Measurements from ENCODE around the gene RHO.
"Not testable (repeated sequence)": the region's sequence is repeated elsewhere in the genome, so short reads cannot be mapped to it uniquely, and the experiment has no call there.

RHO gene

DNA sequence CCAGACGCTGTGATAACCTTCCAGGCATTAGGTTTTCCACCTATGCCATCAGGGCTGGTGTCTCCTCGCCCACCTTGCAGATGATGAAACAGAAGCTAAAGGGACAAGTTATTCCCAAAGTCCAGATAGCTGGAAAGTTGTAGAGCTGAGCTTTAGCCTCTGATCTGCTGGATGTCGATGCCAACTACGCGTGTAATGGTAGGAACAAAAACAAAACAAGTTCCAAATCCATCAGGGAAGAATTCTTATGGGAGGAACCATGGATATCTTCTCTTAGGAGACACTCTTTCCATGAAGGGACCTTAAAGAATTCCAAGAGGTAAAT, 28.1 kb upstream of the RHO start:
- DNase-seq: no peak

DNA sequence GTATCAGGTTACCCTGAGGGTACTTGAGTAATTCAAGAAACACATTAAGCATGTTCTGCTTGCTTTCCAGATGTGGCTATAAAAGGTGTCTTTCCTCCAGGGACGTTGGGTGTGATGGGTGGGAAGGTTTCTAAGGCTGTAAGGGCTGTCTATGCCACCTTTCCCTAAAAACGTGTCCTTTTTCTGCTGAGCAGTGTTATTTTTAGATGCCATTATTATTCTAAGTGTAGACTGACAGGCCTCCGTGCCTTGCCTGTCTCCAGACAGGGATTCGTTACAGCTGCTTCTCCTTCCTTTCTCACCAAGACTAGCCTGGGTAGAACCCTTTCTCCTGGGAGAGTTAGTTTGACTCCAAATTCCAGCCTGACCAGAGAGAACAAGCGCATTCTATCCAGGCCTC, 26.8 kb upstream of the RHO start:
- no peak for DNase-seq

DNA sequence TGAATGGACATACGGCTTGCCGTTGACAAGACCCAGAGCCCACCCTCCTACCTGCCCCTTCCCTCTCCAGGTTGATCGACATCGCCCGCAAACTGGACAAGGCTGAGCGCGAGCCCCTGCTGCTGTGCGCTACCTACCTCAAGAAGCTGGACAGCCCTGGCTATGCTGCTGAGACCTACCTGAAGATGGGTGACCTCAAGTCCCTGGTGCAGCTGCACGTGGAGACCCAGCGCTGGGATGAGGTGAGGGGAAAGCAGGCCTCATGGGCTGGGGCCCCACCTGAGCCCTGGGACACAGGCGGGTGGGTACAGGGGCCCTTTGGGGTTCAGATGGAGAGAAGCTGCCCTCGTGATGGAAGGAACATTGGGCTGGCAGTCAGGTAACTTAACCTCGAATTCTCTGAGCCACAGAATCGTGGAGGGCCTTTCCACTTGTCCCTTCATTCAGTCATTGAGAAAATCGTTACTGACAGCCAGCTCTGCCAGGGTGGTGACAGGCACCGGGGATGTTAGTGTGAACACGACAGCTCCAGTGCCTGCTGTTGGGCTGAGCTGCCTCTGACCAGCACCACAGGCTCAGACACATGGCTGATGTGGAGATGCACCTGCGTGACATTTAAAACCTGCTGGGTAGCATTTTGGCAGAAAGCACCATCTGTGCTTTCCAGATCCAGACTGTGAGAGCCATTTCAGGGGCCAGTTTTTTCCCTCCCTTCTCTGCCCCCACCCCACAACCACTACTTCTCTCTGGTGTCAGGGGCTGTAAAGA, 25.6 kb upstream of the RHO start:
- no peak for DNase-seq

DNA sequence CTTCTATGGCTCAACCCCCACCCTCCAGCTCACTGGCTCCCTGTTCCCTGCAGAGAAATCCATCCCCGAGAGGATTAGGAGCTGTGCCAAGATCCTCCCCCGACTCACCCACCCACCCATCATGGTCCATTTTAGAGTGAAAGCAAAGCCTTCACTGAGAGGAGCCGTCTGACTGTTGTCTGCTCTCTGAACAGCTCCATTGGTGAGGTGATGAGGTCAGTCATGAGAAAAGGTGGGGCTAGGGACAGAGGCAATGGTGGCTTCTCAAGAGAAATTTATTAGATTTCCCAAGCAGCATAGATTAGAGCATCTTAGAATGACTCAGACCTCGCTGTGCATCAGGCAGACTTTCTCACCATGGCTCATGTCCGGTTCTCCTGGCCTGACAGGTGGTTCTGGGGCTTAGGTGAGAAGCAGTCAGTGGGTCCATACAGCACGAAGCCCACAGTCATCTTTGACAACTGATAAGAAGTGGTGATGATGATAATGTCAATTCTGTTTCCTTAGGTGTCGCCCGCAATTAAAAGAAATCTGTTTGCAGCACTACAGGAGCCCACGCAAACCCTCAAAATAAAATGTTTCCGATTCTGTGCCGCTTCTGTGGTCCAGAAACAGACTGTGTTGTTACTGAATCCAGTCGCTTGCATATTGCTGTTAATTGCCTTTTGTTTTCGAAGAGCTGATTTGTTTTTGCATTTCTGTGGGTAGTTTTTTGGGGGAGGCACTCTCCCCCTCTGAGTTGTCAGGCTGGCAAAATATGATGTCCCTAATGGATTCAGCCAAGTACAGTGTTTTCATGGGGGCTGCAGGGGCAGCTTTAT, 24.8 kb upstream of the RHO start:
- DNase-seq: no peak

DNA sequence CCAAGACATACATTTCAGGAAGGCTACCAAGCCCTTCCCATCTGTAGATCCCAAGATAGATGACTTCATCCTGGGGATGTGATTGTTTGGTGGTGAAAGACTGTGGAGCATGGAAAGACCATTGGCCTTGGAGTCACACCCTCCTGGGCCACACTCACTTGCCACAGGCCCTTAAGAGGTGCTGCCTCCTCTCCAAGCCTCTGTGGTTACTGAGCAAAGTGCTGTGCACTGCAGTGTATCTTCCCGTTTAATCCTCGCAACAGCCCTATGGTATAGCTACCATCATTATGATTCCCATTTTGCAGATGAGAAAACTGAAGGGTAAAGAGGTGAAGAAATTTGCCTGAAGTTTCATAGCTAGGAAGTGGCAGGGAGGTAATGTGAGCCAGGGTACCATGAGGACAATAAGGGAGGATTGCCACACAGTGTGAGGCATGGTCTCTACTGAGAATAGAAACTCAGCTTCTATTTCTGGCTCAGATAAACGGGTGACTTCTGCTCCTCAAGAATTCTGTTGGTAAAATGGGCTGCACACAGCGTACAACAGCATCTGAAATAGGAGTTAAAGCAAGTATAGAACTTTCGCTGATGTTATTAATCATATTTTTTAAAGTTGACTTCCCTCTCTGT, 23.9 kb upstream of the RHO start:
- no peak for DNase-seq

DNA sequence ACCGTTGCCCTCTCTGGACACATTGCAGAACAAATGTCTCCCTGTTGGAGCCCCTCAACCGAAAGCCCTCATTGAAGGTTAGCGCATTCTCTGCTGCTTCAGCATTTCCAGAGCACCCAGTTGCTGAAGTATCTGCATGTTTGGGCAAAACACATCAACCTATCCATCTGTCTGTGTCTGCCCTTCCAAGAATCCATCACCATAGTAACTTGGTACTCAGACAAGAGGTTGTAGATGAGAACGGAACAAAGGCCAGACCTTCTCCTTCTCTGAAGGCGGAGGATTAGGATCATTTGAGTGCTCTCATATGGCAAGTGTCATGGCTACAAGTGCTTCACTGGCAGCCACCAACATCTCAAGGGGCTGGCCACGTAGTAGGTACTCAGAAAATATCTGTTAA, 23.1 kb upstream of the RHO start:
- no peak for DNase-seq

DNA sequence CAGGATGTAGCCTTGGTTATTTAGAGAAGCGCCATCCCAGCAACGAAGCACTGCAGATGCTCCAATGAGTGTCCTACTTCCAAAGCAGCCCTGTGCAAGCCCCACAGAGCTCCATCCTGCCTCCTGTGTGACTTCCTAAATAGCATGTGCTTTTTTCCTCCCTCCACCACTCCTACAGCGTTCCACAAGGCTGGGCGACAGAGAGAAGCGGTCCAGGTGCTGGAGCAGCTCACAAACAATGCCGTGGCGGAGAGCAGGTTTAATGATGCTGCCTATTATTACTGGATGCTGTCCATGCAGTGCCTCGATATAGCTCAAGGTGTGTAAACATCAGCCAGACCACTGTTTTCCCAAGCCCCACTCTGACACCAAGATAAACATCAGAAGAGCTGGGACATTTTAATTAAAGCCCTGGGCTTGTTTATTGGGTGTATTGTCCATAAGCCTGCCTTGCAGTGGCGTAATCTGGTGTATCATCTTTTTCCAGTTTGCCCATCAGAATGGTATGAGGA, 22.2 kb upstream of the RHO start:
- no peak for DNase-seq

DNA sequence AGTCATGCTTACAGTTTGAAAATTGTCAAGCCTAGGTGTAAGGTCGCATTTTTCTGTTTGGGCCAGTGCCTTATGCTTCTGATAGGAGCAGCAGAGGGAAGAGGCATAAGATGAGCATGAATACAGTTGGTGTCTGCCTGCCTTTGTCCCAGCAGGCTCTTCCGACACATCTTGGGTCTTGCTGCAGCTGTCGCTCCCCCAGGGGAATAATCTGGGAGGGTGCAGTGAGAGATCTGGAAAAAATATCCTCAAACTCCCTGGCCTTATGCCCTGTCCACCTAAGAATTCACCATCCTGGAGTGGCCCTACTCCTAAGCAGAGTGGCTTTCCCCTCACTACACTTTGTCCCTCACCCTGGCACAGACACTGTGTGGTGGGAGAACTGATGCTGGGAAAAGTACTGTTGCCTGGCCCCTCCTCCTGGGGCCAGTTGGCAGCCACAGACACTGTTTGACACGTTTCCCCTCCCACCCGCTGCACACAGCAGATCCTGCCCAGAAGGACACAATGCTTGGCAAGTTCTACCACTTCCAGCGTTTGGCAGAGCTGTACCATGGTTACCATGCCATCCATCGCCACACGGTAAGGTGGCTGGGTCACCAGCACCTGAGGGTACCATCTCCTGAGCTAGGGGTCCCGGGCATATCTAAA, 21.1 kb upstream of the RHO start:
- DNase-seq: no peak

DNA sequence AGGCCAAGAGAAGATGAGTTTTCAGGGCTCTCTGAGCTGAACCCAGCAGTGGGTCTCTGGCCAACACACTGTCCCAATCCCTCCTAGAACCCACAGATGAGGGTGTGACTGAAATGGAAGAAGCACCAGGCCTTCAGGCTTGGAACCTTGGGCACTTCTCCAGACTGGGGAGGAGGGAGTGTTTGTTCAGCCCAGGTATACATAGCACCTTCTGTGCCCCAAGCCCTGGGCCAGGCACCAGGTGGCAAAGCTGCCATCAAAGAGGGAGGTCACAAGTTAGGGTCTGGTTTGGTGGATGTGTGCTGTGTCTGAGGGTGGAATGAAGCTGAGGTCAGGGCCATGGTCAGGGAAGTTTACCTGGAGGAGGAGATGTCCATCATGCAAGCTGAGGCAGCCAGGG, 15.8 kb upstream of the RHO start:
- DNase-seq: no peak

DNA sequence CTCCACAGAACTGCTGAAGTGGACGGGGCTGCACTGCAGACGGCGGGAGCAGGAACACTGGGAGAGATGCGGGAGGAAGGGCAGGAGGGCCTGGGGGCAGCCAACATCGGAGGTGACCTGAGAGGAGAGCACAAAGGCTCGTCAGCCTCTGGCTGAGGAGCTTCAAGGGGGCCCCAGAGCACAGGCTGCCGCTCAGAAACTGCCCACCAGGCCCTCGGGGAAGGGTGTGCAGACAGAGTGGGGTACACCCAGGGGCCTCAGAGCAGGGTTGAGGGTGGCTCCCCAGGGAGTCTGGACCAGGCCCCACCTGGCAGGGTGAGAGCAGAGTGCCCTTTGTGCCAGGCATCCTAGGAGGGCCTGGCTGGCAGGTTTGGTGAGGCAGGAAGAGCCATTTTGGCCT, 14.7 kb upstream of the RHO start:
- no peak for DNase-seq

DNA sequence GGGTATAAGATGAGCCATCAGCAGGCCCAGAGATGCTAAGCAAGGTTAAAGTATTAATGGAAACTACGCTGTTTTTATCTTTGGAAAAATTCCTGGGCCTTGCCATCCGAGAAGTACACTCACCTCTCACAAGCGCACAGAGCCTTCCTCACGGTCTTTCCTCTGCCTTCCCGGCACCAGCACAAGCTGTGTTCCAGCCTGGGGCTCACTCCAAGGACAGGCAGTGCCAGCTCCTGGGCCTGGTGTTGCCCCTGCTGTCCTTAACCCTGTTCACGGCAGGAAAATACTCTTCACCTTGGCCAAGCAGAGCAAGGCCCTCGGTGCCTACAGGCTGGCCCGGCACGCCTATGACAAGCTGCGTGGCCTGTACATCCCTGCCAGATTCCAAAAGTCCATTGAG, 14.3 kb upstream of the RHO start:
- no peak for DNase-seq

DNA sequence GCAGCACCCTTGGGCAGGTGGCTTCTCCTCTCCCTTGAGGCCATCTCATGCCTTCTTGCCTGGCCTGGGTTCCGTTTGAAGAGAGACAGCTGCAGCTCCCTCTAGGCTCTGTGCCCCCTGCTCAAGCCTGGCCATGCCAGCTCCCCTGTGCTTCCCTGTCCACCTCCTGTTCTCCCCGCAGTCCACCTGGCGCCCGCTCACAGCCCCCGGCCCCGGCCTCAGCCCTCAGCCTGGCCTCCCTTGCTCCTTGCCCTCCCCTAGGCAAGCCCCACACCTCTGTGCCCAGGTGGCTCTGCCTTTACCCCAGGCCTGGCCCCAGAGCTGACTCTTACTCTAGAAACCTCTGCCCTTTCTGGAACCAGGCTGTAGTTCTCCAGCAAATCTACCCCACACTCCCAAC, 13.9 kb upstream of the RHO start:
- no peak for DNase-seq

DNA sequence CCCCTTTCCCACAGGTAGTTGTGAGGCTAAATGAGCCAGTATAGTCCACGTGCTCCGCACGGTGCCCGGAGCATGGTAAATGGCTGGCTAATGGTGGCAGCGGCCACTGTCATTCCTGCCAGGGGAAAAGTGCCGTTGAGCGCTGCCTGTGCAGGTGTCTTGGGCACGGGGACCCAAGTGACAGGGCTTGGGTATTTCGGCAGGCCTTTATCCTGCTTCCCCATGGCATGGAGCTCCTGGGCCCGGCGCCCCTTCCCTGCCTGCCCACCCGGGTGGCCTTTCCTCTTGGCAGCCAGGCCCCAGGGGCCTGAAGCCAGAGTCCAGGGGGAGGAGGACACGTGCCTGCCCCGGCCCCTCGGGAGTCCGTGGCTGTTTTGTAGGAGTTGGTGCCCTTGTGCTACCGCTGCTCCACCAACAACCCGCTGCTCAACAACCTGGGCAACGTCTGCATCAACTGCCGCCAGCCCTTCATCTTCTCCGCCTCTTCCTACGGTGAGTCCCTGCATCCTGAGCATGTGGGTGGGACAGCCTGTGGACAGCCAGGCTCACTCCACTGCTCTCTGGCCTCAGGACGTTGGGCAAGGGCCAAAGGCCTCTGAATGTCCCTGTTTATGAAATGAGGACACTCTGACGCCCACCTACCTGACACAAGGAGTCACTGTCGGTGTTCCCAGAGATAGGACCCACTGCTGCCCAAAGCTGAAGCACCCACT, 13.2 kb upstream of the RHO start:
- not testable (repeated sequence) for DNase-seq

DNA sequence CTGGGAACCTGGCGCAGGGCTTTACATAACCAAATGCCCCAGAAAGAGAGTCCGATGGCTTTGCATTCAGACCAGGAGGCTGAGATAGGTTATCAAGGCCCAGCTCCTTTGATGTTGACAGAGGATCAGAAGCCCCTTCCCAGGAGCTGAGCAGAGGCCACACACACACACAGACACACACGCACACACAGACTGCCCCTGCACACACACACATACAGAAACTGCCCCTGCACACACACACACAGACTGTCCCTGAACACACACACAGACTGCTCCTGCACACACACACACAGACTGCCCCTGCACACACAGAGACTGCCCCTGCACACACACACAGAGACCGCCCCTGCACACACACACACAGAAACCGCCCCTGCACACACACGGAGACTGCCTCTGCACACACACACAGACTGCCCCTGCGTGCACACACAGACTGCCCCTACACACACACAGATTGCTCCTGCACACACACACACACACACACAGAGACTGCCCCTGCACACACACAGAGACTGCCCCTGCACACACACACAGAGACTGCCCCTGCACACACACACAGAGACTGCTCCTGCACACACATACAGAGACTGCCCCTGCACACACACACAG, 12.5 kb upstream of the RHO start:
- not testable (repeated sequence) for DNase-seq

DNA sequence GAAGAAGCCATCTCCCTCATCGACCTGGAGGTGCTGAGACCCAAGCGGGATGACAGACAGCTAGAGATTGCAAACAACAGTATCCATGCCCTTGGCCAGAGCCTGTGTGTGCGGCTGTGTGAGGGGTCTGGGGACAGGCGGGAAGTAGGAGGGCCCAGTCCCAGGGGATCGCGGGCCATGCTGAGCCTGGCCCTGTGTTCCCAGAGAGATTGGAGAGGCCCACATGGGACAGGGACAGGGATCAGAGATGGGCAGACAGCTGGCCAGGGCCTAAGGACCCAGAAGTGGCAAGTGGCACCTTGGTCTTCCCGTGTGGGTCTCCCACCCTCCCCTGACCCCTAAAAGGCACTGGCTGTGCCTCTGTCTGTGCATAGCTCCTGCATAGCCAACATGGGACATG, 10.9 kb upstream of the RHO start:
- no peak for DNase-seq

DNA sequence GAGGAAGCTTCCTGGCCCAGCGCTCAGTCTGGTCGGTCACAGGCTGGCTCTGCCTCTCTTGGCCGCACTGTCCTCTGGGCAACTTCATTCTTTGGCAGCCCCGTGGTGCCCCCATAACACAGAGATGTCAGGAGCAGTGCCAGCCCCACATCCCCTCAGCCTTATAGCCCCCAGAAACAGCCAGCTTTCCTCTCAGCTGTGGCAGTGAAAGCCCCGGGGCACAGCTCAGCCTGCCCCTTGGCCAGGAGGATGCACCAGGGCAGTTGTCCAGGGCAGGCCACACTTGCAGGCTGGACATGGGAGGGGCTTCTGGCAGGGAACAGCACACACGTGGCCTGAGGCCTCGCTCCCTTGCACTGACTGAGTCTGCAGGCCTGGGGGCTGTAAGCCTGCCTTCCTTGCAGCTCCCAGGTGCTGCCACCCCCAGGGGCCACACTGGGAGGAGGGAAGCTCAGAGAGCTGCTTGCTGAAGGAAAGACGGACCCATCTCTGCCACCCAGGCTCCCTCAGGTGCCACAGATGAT, 10.3 kb upstream of the RHO start:
- DNase-seq: no peak

DNA sequence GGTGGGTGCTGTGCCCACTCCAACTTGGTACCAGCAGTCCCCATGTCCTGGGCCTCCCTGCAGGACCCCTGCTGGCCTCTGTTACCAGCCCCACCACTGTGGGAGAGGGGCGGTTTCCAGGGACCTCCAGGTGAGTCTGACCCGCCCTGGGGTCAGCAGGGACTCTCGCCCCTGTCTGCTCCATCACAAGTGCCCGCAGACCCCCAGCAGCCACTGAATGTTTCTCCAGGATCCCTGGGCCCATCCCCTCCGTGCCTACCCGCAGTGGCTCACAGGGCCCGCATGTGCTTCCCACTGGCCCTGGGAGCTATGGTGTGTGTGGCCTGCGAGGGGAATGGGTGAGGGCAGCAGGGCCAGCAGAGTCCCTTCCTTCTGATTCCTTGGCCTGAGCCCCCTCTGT, 9.9 kb upstream of the RHO start:
- DNase-seq: no peak

DNA sequence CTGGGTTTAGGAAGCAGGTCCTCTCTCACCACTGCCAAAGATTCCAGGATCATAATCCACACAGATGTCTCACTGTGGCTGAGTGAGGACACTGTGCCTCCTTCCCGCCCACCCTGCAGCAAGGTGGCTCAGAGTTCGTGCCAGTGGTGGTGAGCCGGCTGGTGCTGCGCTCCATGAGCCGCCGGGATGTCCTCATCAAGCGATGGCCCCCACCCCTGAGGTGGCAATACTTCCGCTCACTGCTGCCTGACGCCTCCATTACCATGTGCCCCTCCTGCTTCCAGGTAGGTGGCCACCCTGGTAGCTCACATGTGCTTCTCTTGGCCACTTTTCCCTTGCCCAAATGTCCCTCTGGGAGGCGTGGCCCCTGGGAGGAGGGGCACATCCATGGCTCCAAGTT, 9.0 kb upstream of the RHO start:
- DNase-seq: no peak

DNA sequence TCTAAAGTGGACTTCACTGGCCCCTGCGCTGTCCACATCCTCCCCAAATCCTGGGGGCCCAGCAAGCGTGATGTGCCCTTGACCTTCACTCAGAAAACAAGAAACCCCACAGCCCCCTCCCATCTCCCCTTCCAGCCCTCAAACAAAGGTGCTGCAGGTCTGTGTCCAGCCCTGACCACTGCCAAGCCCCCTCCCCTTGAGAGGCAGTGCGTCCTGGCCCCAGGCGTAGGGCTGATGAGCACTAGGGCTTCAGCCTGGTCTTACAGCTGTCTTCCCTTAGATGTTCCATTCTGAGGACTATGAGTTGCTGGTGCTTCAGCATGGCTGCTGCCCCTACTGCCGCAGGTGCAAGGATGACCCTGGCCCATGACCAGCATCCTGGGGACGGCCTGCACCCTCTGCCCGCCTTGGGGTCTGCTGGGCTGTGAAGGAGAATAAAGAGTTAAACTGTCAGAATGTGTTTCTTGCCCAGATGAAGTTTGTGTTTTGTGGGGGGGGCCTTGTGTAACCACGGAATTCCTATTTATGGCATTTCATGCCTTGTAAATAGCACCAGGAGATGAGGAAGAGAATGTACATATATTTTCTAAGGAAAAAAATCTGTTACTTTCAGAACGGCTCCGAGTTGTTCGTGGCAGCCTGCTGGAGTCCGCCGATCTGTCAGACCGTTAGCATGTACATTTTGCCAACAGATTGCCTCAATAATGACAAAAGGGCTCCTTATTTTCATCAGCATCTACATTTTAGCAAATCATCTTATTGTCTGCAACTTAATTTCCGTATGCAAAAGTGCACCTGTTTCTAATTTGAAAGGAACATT, 8.3 kb upstream of the RHO start:
- no peak for DNase-seq

DNA sequence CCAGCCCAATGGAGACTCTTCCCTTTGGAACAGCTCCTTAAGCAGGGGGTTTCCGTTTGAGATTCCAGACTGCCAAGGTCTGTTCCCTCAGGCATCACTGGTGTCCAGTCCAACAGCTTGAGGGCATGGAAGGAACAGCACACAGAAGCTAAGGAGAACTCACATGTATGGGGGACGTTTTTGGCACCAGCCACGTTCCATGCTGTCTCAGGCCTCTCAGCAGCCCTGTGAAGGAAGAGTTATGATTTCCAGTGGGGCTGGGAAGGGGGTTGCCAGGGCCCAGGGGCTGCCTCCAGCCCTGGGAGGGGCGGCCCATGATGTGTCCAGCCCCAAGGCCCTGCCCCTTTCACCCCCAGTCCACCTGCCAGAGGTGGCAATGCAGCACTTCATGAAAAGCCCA, 7.5 kb upstream of the RHO start:
- no peak for DNase-seq

DNA sequence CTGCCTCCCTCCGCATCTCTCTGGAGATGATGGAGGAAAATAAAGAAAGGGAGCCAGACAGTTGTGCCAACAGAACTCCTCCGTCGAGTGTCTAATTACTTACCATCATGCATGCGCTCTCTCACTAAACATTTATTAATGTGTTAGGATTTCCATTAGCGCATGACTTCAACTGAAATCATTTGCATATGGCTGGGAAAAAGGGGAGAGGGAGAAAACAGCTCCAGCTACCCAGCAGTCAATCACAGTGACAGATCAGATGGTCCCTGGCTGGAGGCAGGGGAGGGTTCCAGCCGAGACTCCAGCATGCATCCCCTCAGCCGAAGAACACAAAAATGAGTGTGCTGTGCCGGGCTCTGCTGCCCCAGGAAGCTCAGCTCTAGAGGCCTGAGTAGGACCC, 6.8 kb upstream of the RHO start:
- no peak for DNase-seq

Data from islet precursor cell (in vitro differentiated cells).